Psoas muscle (tissue), 8 donors: ENCODE results near the gene REEP1. TPM values are rescaled to one million over a fixed set of nuclear protein-coding genes. Genes with fewer than 3 reads are reported as not detected.
A peak's percentile ranks its signal among the peaks of the same experiment; 100 is the strongest.

ENCODE experiments used
- ATAC-seq, 4 donors: fragments of 200-7000 bp; cut with Tn5 transposase; one replicate each; pipeline ENCODE4 v1.9.1; 2020; ENCODE audit warnings: moderate library complexity in 3 of 4, mild to moderate bottlenecking in 2 of 4
- DNase-seq, 2 donors: peaks; one replicate each; pipeline ENCODE4 v3.0.0-alpha.2; 2020
- H3K27ac ChIP-seq: fragments of 200-600 bp; one replicate; pipeline ENCODE4 v1.8.0; 2022
- H3K27me3 ChIP-seq, 3 donors: fragments of 200-600 bp in 1 of 3; one replicate each; pipeline versions ENCODE4 v1.6.1 to v1.8.0; 2013 to 2022; ENCODE audit warnings: low read length in 2 of 3, mild to moderate bottlenecking in 2 of 3, moderate library complexity in 1 of 3; ENCODE audit not compliant: insufficient read depth in 3 of 3
- H3K36me3 ChIP-seq, 2 donors: fragments of 200-600 bp in 1 of 2; one replicate each; pipeline versions ENCODE4 v1.6.1 to v1.8.0; 2013 to 2022; ENCODE audit warnings: low read depth in 1 of 2, mild to moderate bottlenecking in 1 of 2, moderate library complexity in 1 of 2; ENCODE audit not compliant: insufficient read depth in 1 of 2
- H3K4me1 ChIP-seq: fragments of 200-600 bp; one replicate; pipeline ENCODE4 v1.8.0; 2022
- H3K4me3 ChIP-seq: fragments of 200-600 bp; one replicate; pipeline ENCODE4 v1.8.0; 2022; ENCODE audit warnings: mild to moderate bottlenecking
- H3K9me3 ChIP-seq: fragments of 200-600 bp; one replicate; pipeline ENCODE4 v1.8.0; 2022
- WGBS, 3 donors: extraction: QIAGEN DNeasy Blood & Tissue Kit; methylation state at CpG; one replicate each; pipeline versions ENCODE4 v1.1.6 to v1.1.7; 2013; 5-methylcytosine and 5-hydroxymethylcytosine counted together
- intact Hi-C, 2 donors: fragments of 100-400 bp; cut with DNase I; formaldehyde crosslinking; loops; one replicate each; pipeline versions ENCODE4 v1.11.0 to v1.14.2; 2022
- polyA plus RNA-seq, 3 donors: library from polyadenylated mRNA; stranded (reverse); fragments of 200-250 nt; gene quantifications; one replicate each; pipeline ENCODE4 v1.2.3, GENCODE V29; 2013
- total RNA-seq, 4 donors: library from RNA; stranded (reverse); fragmentation: NEBNext Ultra II Directional in 2 of 4; extraction: Animal tissue kit (Norgen Biotek cat#: 25700) in 2 of 4; gene quantifications; one replicate each; pipeline versions ENCODE4 v1.2.1 to v1.2.4, GENCODE V29; 2021 to 2023
- TF ChIP-seq, protein P1 (sequence below): fragments of 200-600 bp; IDR thresholded peaks from one replicate; pipeline ENCODE4 v1.8.0; 2022; ENCODE audit warnings: antibody characterized with exemption
- donor health status: healthy with polysubstance abuse.
- donor health status: DM: no; HTN: no; CAD: no; lungs with moderate emphysema.
- donor health status: Bipolar disorder and iron deficiency.
- donor health status: healthy.
- donor health status: DM: yes; HTN: yes; CAD: no.
- donor health status: DM: no; HTN: no; CAD: no.
- donor health status: DM: no; HTN: no; CAD: no.
- donor health status: DM: yes; HTN: yes; CAD: no.

Gene REEP1
- total and polyA plus RNA-seq, 7 donors = 1.2 to 16.1 (median 7.9) TPM

DNA sequence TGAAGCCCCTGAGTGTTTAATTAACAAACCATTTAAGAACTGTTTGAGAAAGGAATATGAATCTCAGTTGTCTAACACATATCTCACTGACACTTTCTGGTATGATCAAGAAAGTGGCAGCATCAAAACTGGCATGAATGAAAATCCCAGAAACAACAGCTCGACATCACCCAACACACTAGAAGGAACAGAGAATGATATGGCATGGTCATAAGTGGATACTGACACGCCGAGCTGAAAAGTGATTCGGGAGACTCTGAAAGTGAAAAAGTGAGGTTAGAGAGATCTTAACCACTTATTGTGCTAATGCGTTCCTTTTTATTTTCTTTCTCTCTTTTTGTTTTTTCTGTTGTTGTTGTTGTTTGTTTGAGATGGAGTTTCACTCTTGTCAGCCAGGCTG, 100.3 kb downstream of the REEP1 start:
- Histone ChIP-seq H3K27ac (no peak overlapping the region), H3K4me1 (no peaks in the 10 kb centered on the region), H3K27me3 (no peaks in the 10 kb centered on the region), H3K9me3 (no peaks in the 10 kb centered on the region), H3K4me3 (no peak overlapping the region), H3K36me3 (peaks cover 0 to 24% of the 10 kb centered on the region in 2 donors)
- intact Hi-C loops = loop anchor here in 1 of 2 donors (5.0 kb wide), 1 partner anchor 40 kb away; no protein-coding TSS in a partner anchor
- 76 to 86% (median 86%) methylated on average over 5 of the region's 5 CpGs for WGBS, 3 donors
- no peak for DNase-seq
- no peak for ATAC-seq
- TF ChIP-seq, protein P1, sequence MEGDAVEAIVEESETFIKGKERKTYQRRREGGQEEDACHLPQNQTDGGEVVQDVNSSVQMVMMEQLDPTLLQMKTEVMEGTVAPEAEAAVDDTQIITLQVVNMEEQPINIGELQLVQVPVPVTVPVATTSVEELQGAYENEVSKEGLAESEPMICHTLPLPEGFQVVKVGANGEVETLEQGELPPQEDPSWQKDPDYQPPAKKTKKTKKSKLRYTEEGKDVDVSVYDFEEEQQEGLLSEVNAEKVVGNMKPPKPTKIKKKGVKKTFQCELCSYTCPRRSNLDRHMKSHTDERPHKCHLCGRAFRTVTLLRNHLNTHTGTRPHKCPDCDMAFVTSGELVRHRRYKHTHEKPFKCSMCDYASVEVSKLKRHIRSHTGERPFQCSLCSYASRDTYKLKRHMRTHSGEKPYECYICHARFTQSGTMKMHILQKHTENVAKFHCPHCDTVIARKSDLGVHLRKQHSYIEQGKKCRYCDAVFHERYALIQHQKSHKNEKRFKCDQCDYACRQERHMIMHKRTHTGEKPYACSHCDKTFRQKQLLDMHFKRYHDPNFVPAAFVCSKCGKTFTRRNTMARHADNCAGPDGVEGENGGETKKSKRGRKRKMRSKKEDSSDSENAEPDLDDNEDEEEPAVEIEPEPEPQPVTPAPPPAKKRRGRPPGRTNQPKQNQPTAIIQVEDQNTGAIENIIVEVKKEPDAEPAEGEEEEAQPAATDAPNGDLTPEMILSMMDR = no peak

DNA sequence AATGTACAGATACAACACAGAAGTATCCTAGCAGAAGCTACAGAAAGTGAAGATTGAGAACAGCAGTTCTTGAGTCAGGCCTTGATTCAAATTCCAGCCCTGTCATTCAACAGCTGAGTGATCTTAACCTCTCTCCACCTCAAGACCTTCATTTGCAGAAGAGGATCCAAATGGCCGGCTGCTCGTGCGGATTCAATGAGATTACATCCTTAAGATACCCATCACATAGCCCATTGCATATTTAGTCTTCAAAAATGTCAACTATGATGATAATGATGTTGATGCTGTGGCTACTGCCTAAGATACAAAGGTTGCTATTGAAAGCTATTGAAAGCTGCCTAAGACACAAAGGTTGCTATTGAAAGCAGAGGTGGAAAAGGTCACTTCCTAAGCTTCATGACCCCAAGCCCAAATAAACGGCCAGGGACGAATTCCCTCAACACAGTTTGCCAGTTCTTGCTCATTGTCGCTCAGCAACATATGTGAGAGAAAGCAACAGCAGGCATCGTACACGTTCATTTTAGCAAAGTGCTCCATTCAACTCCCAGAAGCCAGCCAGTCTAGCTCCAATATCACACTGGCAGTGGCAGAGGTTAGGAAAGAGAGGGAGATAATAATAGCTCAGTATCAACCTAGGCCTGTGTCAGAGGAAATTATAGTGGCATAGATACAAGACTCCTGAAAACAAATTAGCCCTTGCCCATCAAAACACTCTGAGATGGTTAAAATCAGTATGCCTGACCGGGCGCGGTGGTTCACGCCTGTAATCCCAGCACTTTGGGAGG, 102.0 kb downstream of the REEP1 start:
- 68 to 72% (median 69%) methylated on average over 12 of the region's 12 CpGs for WGBS, 3 donors
- TF ChIP-seq, protein P1 = no peak
- H3K4me3 ChIP-seq = no peak overlapping the region
- peak; percentile 52 to 80 (median 70) for ATAC-seq
- H3K9me3 ChIP-seq = no peaks in the 10 kb centered on the region
- peak overlapping the region; percentile 13 for H3K27ac ChIP-seq
- no peaks in the 10 kb centered on the region for H3K4me1 ChIP-seq
- H3K27me3 ChIP-seq = no peaks in the 10 kb centered on the region
- DNase-seq = no peak
- H3K36me3 ChIP-seq = peaks cover 0 to 18% of the 10 kb centered on the region in 2 donors
- intact Hi-C loops = loop anchor here in 1 of 2 donors (5.0 kb wide), 1 partner anchor 42 kb away; no protein-coding TSS in a partner anchor

DNA sequence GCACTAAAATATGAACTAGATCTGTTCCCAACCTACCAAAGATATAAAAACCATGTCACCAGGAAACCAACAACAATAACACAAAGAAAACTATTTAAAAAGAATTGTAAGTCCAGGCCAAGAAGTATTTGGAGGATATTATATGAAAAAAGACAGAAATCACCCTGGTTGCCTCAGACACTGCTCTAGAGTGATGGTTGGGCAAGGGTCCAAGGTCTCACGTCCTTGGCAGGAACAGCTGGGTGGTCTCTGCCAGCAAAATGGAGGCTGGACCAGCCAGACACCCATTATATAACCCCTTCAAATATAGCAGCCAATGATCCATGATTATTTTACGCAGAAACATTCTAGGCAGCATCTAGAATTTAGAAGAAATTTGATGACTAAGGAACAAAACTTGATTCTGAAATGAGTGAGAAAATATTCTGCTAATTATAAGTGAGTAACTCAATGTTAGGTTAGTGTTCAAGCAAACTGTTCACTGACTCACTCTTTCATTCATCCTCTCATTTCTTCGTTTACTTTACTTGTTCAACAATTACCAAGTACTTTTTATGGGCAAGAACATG, 102.8 kb downstream of the REEP1 start:
- ATAC-seq = no peak

DNA sequence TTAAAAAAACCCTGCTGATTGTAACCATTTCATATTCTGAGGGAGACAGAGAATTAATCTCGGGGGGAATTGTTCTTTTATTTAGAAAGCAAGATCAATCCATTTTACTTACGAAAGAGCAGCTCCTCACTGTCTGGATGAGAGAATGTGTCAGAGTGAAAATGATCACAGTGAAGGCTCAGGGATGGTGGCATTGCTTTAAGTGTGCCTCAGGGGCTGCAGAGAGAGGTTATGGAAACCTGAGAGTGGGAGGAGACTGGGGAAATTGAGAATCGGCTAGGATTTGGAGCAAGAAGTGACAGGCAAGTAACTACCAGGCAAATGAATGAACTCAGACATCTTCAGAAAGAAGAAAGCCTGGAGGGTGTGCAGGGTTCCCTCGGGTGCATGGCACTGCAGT, 104.0 kb downstream of the REEP1 start:
- Histone ChIP-seq H3K27me3 (no peaks in the 10 kb centered on the region), H3K36me3 (peaks cover 0 to 12% of the 10 kb centered on the region in 2 donors), H3K4me3 (no peak overlapping the region), H3K9me3 (no peaks in the 10 kb centered on the region), H3K27ac (no peak overlapping the region), H3K4me1 (no peaks in the 10 kb centered on the region)
- TF ChIP-seq, protein P1 = no peak
- intact Hi-C loops = no loop called here
- no peak for DNase-seq
- no peak for ATAC-seq
- WGBS, 3 donors = 74 to 76% (median 74%) methylated on average over 4 of the region's 4 CpGs

More for the DNA sequence above, 102.8 kb downstream of the REEP1 start:
- WGBS, 3 donors = 58 to 63% (median 60%) methylated on average over 3 of the region's 3 CpGs
- Histone ChIP-seq H3K27me3 (no peaks in the 10 kb centered on the region), H3K27ac (no peak overlapping the region), H3K4me3 (no peak overlapping the region), H3K9me3 (no peaks in the 10 kb centered on the region), H3K4me1 (no peaks in the 10 kb centered on the region), H3K36me3 (peaks cover 0 to 12% of the 10 kb centered on the region in 2 donors)
- intact Hi-C loops = loop anchor here in 1 of 2 donors (5.0 kb wide), 1 partner anchor 43 kb away; no protein-coding TSS in a partner anchor
- TF ChIP-seq, protein P1 = no peak
- no peak for DNase-seq
